K562 (cell line): Measurements from ENCODE around the gene EFHC1. TPM values are rescaled to one million over a fixed set of nuclear protein-coding genes. Genes with fewer than 3 reads are reported as not detected.

Experiments
- BCLAF1 ChIP-seq, 2 experiments: fragments of 450-650 bp in 1 of 2; IDR thresholded peaks; 2 replicates each; pipeline ENCODE4 v1.6.1; 2011 to 2017; ENCODE audit warnings: low read depth in 2 of 2, antibody characterized with exemption in 1 of 2, borderline replicate concordance in 1 of 2, low read length in 1 of 2, mild to moderate bottlenecking in 1 of 2, mixed read lengths in 1 of 2; ENCODE audit not compliant: control insufficient read depth in 1 of 2
- ELK3 ChIP-seq: fragments of 450-650 bp; formaldehyde crosslinking; IDR thresholded peaks from 2 replicates; pipeline ENCODE4 v1.4.0; 2020; ENCODE audit warnings: mild to moderate bottlenecking
- FOXA3 ChIP-seq, 2 experiments: fragments of 450-650 bp in 1 of 2; sonication (generic) in 1 of 2; formaldehyde crosslinking; IDR thresholded peaks in 1 of 2; conservative IDR thresholded peaks in 1 of 2; 2 replicates each; pipeline versions ENCODE4 v1.4.0 to v1.8.0; 2020 to 2022; ENCODE audit warnings: mild to moderate bottlenecking in 2 of 2, missing genetic modification reagents in 1 of 2
- GABPB1 ChIP-seq: sonication (generic); formaldehyde crosslinking; IDR thresholded peaks from 2 replicates; pipeline ENCODE4 v1.8.0; 2022; ENCODE audit warnings: mild to moderate bottlenecking, missing genetic modification reagents
- HNRNPL ChIP-seq: fragments of 200-400 bp; formaldehyde crosslinking; IDR thresholded peaks from 2 replicates; pipeline ENCODE4 v1.6.1; 2017; ENCODE audit warnings: low read depth, mild to moderate bottlenecking, low read length
- ID3 ChIP-seq, 2 experiments: fragments of 250-450 bp in 1 of 2; fragments of 450-650 bp in 1 of 2; sonication (Bioruptor Pico) in 1 of 2; IDR thresholded peaks; 2 replicates each; pipeline versions ENCODE4 v1.6.1 to v1.8.0; 2016 to 2021; ENCODE audit warnings: mild to moderate bottlenecking in 2 of 2, moderate library complexity in 2 of 2, missing compliant biosample characterization in 1 of 2, missing genetic modification characterization in 1 of 2
- MYBL2 ChIP-seq, 2 experiments: fragments of 450-650 bp in 1 of 2; sonication (generic) in 1 of 2; formaldehyde crosslinking in 1 of 2; IDR thresholded peaks; 2 replicates each; pipeline versions ENCODE4 v1.6.1 to v1.8.1; 2017 to 2022; ENCODE audit warnings: borderline replicate concordance in 1 of 2, inconsistent platforms in 1 of 2, low read depth in 1 of 2, mild to moderate bottlenecking in 1 of 2, missing genetic modification reagents in 1 of 2, moderate library complexity in 1 of 2
- NFE2 ChIP-seq: IDR thresholded peaks from 2 replicates; pipeline ENCODE4 v1.6.1; 2014; ENCODE audit warnings: antibody characterized with exemption, low read depth
- PBX2 ChIP-seq, 2 experiments: IDR thresholded peaks in 1 of 2; conservative IDR thresholded peaks in 1 of 2; 2 replicates each; pipeline ENCODE4 v1.6.1; 2016; ENCODE audit warnings: low read depth in 2 of 2, mild to moderate bottlenecking in 1 of 2, missing compliant biosample characterization in 1 of 2, missing genetic modification characterization in 1 of 2, moderate library complexity in 1 of 2
- RAD21 ChIP-seq, 2 experiments: fragments of 250-450 bp in 1 of 2; fragments of 450-650 bp in 1 of 2; sonication (Bioruptor Pico) in 1 of 2; formaldehyde crosslinking in 1 of 2; IDR thresholded peaks in 1 of 2; conservative IDR thresholded peaks in 1 of 2; 2 replicates each; pipeline versions ENCODE4 v1.4.0 to v1.8.0; 2020 to 2022; ENCODE audit warnings: mild to moderate bottlenecking in 2 of 2, moderate library complexity in 1 of 2
- RFX5 ChIP-seq: IDR thresholded peaks from 2 replicates; pipeline ENCODE4 v1.6.1; 2011; ENCODE audit warnings: low read depth, mild to moderate bottlenecking, improper control_type of control experiment, low read length
- SIRT6 ChIP-seq: IDR thresholded peaks from one replicate; pipeline ENCODE4 v1.6.1; 2012; ENCODE audit warnings: low read depth, mild to moderate bottlenecking, control low read depth, inconsistent platforms, low read length, moderate library complexity
- SP2 ChIP-seq: IDR thresholded peaks from 2 replicates; pipeline ENCODE4 v1.6.1; 2011; ENCODE audit warnings: mild to moderate bottlenecking, low read depth, low read length, moderate library complexity; ENCODE audit not compliant: poor library complexity, severe bottlenecking; ENCODE audit errors: extremely low read depth
- TCF7 ChIP-seq: sonication (generic); IDR thresholded peaks from 2 replicates; pipeline ENCODE4 v1.6.1; 2016; ENCODE audit warnings: antibody characterized with exemption, borderline replicate concordance
- ZBTB7A ChIP-seq: IDR thresholded peaks from 2 replicates; pipeline ENCODE4 v1.6.1; 2011; ENCODE audit warnings: low read depth, mild to moderate bottlenecking, low read length, moderate library complexity, borderline replicate concordance; ENCODE audit not compliant: control insufficient read depth
- ZNF695 ChIP-seq: fragments of 450-650 bp; formaldehyde crosslinking; IDR thresholded peaks from 2 replicates; pipeline ENCODE4 v1.4.0; 2020; ENCODE audit warnings: mild to moderate bottlenecking, moderate library complexity
- polyA plus RNA-seq, 8 experiments: library from polyadenylated mRNA; depleted of rRNA in 4 of 8; stranded (reverse) in 5 of 8; unstranded in 3 of 8; fragments of >200 nt; fragmentation: Nextera tagmentation in 2 of 8; fragmentation: Illumina TruSeq in 1 of 8; extraction: Ambion mirVana in 2 of 8; extraction: Trizol in 1 of 8; gene quantifications; 2 replicates each; pipeline versions ENCODE4 v1.2.1 to v1.2.3, GENCODE V29; 2011 to 2014; ENCODE audit warnings: inconsistent platforms in 1 of 8, missing spikeins in 1 of 8
- total RNA-seq, 7 experiments: library from RNA; depleted of rRNA in 6 of 7; stranded (reverse); fragments of >200 nt in 6 of 7; fragmentation: Illumina TruSeq in 2 of 7; extraction: Trizol in 2 of 7; gene quantifications; 2 replicates each; pipeline versions ENCODE4 v1.2.1 to v1.2.3, GENCODE V29; 2011 to 2021; ENCODE audit warnings: low replicate concordance in 1 of 7

EFHC1 gene
- total and polyA plus RNA-seq, 9 of the 15 experiments (the other 6 are each of a cell fraction or from before 2014, with no cell fraction given), result 9.5 to 31.0 (median 14.9) TPM

- TF ChIP-seq PBX2 (CRISPR knock-in tag; IDR thresholded peaks at IDR 0.05; ENCODE audit: low read depth) (no peak), PBX2 (tag; conservative IDR thresholded peaks at IDR 0.05; ENCODE audit: low read depth) (no peak), ZNF695 (no peak), GABPB1 (CRISPR knock-in tag) (peak; percentile 83), MYBL2 (IDR thresholded peaks at IDR 0.05; ENCODE audit: low read depth) (no peak), MYBL2 (CRISPR knock-in tag; IDR thresholded peaks at IDR 0.05; ENCODE audit: borderline replicate concordance) (no peak), ELK3 (CRISPR knock-in tag) (no peak), TCF7 (no peak), ID3 (CRISPR knock-in tag; IDR thresholded peaks at IDR 0.05) (no peak), ID3 (tag; IDR thresholded peaks at IDR 0.05) (no peak), SIRT6 (no peak), RFX5 (no peak), RAD21 (CRISPR knock-in tag; conservative IDR thresholded peaks at IDR 0.05 in 1 of 2, IDR thresholded peaks at IDR 0.05 in 1 of 2) (peak in 1 of 2 experiments; percentile 15; a peak in 1 of 4 replicates), HNRNPL (no peak), BCLAF1 (IDR thresholded peaks at IDR 0.05; ENCODE audit: borderline replicate concordance in 1 of 2, control insufficient read depth in 1 of 2, low read depth in 2 of 2, low read length in 1 of 2) (no peak), NFE2 (no peak; the same call in 1 of the 2 replicates), SP2 (no peak), FOXA3 (CRISPR knock-in tag; conservative IDR thresholded peaks at IDR 0.05 in 1 of 2, IDR thresholded peaks at IDR 0.05 in 1 of 2) (no peak), ZBTB7A (0 out of 2 replicates have a peak, but pooled peaks have one; percentile 30)
- TF ChIP-seq, all 486 proteins: peak for 115
Observed at GRCh38 chr6:52419809-52420667, at the start of gene EFHC1 (continued).
